H1 (cell line): ENCODE data around the gene AOPEP. TPM values are rescaled to one million over a fixed set of nuclear protein-coding genes. Genes with fewer than 3 reads are reported as not detected.
A peak's percentile ranks its signal among the peaks of the same experiment; 100 is the strongest.

Experiments used
- CTCF ChIA-PET: fragments of 300-600 bp; sonication (Branson Sonifier 250); formaldehyde crosslinking; loops from one replicate; lab custom pipeline; 2021; ENCODE audit not compliant: partially characterized antibody; lab: Charles Lee
- POLR2A ChIA-PET: fragments of 300-600 bp; sonication (Branson Sonifier 250); formaldehyde crosslinking; loops from one replicate; lab custom pipeline; 2021; ENCODE audit warnings: inconsistent platforms; ENCODE audit not compliant: partially characterized antibody; lab: Charles Lee
- DNase-seq, 2 experiments: peaks; one replicate each; pipeline versions ENCODE4 v3.0.0 to v3.0.0-alpha.2; 2010 to 2022; ENCODE audit warnings: low spot score in 2 of 2, low read depth in 1 of 2, mixed read lengths in 1 of 2
- FAIRE-seq: peaks from 2 replicates; lab custom pipeline; 2011; peaks lifted over from hg19 to GRCh38; lab: Jason Lieb, UNC
- H2AFZ ChIP-seq: 2 replicates; pipeline ENCODE4 v1.8.1; 2012; ENCODE audit warnings: low read length, inconsistent platforms
- H2AK5ac ChIP-seq: 2 replicates; pipeline ENCODE4 v1.6.1; 2013; ENCODE audit warnings: low read depth, low read length
- H2BK120ac ChIP-seq: replicated peaks from 2 replicates; pipeline ENCODE3; 2013; ENCODE audit warnings: low read depth, low read length, inconsistent platforms
- H2BK12ac ChIP-seq: 2 replicates; pipeline ENCODE4 v1.6.1; 2013; ENCODE audit warnings: low read depth, low read length
- H2BK15ac ChIP-seq: 2 replicates; pipeline ENCODE4 v1.6.1; 2013; ENCODE audit warnings: low read length
- H2BK20ac ChIP-seq: 2 replicates; pipeline ENCODE4 v1.6.1; 2013; ENCODE audit warnings: low read length
- H2BK5ac ChIP-seq: 2 replicates; pipeline ENCODE4 v1.6.1; 2013; ENCODE audit warnings: low read depth, low read length
- H3K14ac ChIP-seq: 2 replicates; pipeline ENCODE4 v1.6.1; 2013; ENCODE audit warnings: inconsistent platforms; ENCODE audit not compliant: insufficient read length
- H3K18ac ChIP-seq: 2 replicates; pipeline ENCODE4 v1.6.1; 2013; ENCODE audit warnings: low read length; ENCODE audit errors: extremely low read depth
- H3K23ac ChIP-seq: 2 replicates; pipeline ENCODE4 v1.6.1; 2013; ENCODE audit warnings: inconsistent platforms; ENCODE audit not compliant: insufficient read length
- H3K23me2 ChIP-seq: 2 replicates; pipeline ENCODE4 v1.6.1; 2013; ENCODE audit warnings: low read depth, low read length
- H3K27ac ChIP-seq: 2 replicates; pipeline ENCODE4 v1.6.1; 2011; ENCODE audit warnings: low read depth, low read length, inconsistent platforms
- H3K27me3 ChIP-seq, 4 experiments: replicated peaks in 1 of 4; 1 replicate in 1 of 4; 2 replicates in 3 of 4; pipeline versions ENCODE4 v1.6.1 to v1.8.1; 2011 to 2013; ENCODE audit warnings: low read length in 3 of 4, mild to moderate bottlenecking in 3 of 4, inconsistent platforms in 2 of 4, mixed read lengths in 2 of 4, moderate library complexity in 1 of 4; ENCODE audit not compliant: control insufficient read depth in 3 of 4, insufficient read depth in 3 of 4; ENCODE audit errors: extremely low read depth in 1 of 4
- H3K36me3 ChIP-seq, 4 experiments: 2 replicates each; pipeline versions ENCODE4 v1.6.1 to v1.8.1; 2011 to 2013; ENCODE audit warnings: mild to moderate bottlenecking in 4 of 4, low read length in 3 of 4, moderate library complexity in 2 of 4, control low read depth in 1 of 4, inconsistent platforms in 1 of 4; ENCODE audit not compliant: insufficient read depth in 4 of 4, control insufficient read depth in 2 of 4
- H3K4ac ChIP-seq: replicated peaks from 2 replicates; pipeline ENCODE3; 2013; ENCODE audit warnings: low read length, low read depth, mixed read lengths, inconsistent platforms; ENCODE audit not compliant: insufficient read length
- H3K4me1 ChIP-seq, 4 experiments: replicated peaks in 1 of 4; 1 replicate in 1 of 4; 2 replicates in 3 of 4; pipeline versions ENCODE4 v1.6.1 to v1.8.1; 2011 to 2013; ENCODE audit warnings: low read length in 3 of 4, inconsistent platforms in 2 of 4, mixed read lengths in 1 of 4; ENCODE audit not compliant: insufficient read depth in 4 of 4, control insufficient read depth in 3 of 4
- H3K4me2 ChIP-seq, 2 experiments: 2 replicates each; pipeline versions ENCODE4 v1.6.1 to v1.8.1; 2011 to 2013; ENCODE audit warnings: low read depth in 2 of 2, low read length in 2 of 2, control low read depth in 1 of 2, inconsistent platforms in 1 of 2, mild to moderate bottlenecking in 1 of 2; ENCODE audit not compliant: insufficient read depth in 1 of 2
- H3K4me3 ChIP-seq, 4 experiments: fragments of 200-600, 300-600 bp in 1 of 4; sonication (generic), shearing (Covaris generic), sonication (Bioruptor Twin) in 1 of 4; 2 replicates each; pipeline versions ENCODE4 v1.5.1 to v1.8.1; 2011 to 2016; ENCODE audit warnings: low read length in 4 of 4, low read depth in 3 of 4, control low read depth in 2 of 4, inconsistent platforms in 2 of 4, mild to moderate bottlenecking in 2 of 4, mixed read lengths in 1 of 4, moderate library complexity in 1 of 4; ENCODE audit not compliant: insufficient read depth in 2 of 4; ENCODE audit errors: extremely low read depth in 1 of 4
- H3K56ac ChIP-seq: replicated peaks from 2 replicates; pipeline ENCODE3; 2013; ENCODE audit warnings: low read depth, mild to moderate bottlenecking, mixed read lengths, low read length, inconsistent platforms; ENCODE audit not compliant: insufficient read length
- H3K79me1 ChIP-seq: 2 replicates; pipeline ENCODE4 v1.6.1; 2013; ENCODE audit warnings: low read depth, low read length, control low read depth
- H3K79me2 ChIP-seq, 2 experiments: 2 replicates each; pipeline versions ENCODE4 v1.6.1 to v1.8.1; 2012 to 2013; ENCODE audit warnings: low read length in 2 of 2, mild to moderate bottlenecking in 2 of 2, inconsistent platforms in 1 of 2; ENCODE audit not compliant: insufficient read depth in 2 of 2, control insufficient read depth in 1 of 2
- H3K9ac ChIP-seq, 4 experiments: replicated peaks in 1 of 4; 1 replicate in 1 of 4; 2 replicates in 3 of 4; pipeline versions ENCODE4 v1.6.1 to v1.8.1; 2011 to 2013; ENCODE audit warnings: low read depth in 3 of 4, low read length in 3 of 4, control low read depth in 2 of 4, mild to moderate bottlenecking in 2 of 4, moderate library complexity in 2 of 4, inconsistent platforms in 1 of 4; ENCODE audit errors: extremely low read depth in 1 of 4
- H3K9me3 ChIP-seq, 2 experiments: 2 replicates each; pipeline versions ENCODE4 v1.6.1 to v1.8.1; 2012 to 2013; ENCODE audit warnings: mild to moderate bottlenecking in 2 of 2, moderate library complexity in 2 of 2, control low read depth in 1 of 2, inconsistent platforms in 1 of 2, low read depth in 1 of 2, low read length in 1 of 2, mixed read lengths in 1 of 2; ENCODE audit not compliant: insufficient read depth in 2 of 2
- H4K20me1 ChIP-seq, 2 experiments: replicated peaks in 1 of 2; 2 replicates each; pipeline versions ENCODE3 to v1.8.1; 2011 to 2013; ENCODE audit warnings: inconsistent platforms in 2 of 2, low read length in 2 of 2, mild to moderate bottlenecking in 1 of 2; ENCODE audit not compliant: insufficient read depth in 2 of 2, control insufficient read depth in 1 of 2
- H4K5ac ChIP-seq: 2 replicates; pipeline ENCODE4 v1.6.1; 2013; ENCODE audit warnings: low read length, low read depth, mixed read lengths, inconsistent platforms; ENCODE audit not compliant: insufficient read length
- H4K8ac ChIP-seq: 2 replicates; pipeline ENCODE4 v1.8.0; 2013; ENCODE audit warnings: mild to moderate bottlenecking, moderate library complexity, low read length, inconsistent platforms; ENCODE audit not compliant: insufficient read depth; ENCODE audit errors: extremely low read depth
- H4K91ac ChIP-seq: replicated peaks from 2 replicates; pipeline ENCODE3; 2013; ENCODE audit warnings: low read length, mixed read lengths, inconsistent platforms; ENCODE audit not compliant: insufficient read length
- ASH2L ChIP-seq: fragments of 200-600, 300-600 bp; sonication (generic); IDR thresholded peaks from one replicate; pipeline ENCODE4 v1.7.1; 2017; ENCODE audit warnings: low read length
- CTBP2 ChIP-seq: IDR thresholded peaks from 2 replicates; pipeline ENCODE4 v1.7.0; 2011; ENCODE audit warnings: borderline replicate concordance, mild to moderate bottlenecking, moderate library complexity, mixed read lengths, low read length; ENCODE audit not compliant: insufficient read depth, insufficient read length
- EZH2 ChIP-seq: fragments of 200-600 bp; sonication (generic); IDR thresholded peaks from 2 replicates; pipeline ENCODE4 v1.7.1; 2012; ENCODE audit warnings: low read depth, mild to moderate bottlenecking, moderate library complexity, low read length, inconsistent platforms; ENCODE audit not compliant: severe bottlenecking
- NANOG ChIP-seq: IDR thresholded peaks from 2 replicates; pipeline ENCODE4 v1.6.1; 2011; ENCODE audit warnings: low read length, low read depth, mild to moderate bottlenecking, inconsistent platforms; ENCODE audit not compliant: insufficient read depth, poor library complexity, severe bottlenecking
- POU5F1 ChIP-seq: IDR thresholded peaks from 2 replicates; pipeline ENCODE4 v1.6.1; 2011; ENCODE audit warnings: low read depth, mild to moderate bottlenecking, low read length, moderate library complexity
- WGBS, 2 experiments: shearing (Covaris generic) in 1 of 2; methylation state at CpG; one replicate each; pipeline versions ENCODE4 v1.1.6 to v1.1.7; 2013 to 2015; ENCODE audit warnings: low lambda C conversion rate in 2 of 2, mixed read lengths in 2 of 2, inconsistent platforms in 1 of 2, low coverage in 1 of 2, missing lambda C conversion rate in 1 of 2; ENCODE audit not compliant: insufficient replicate concordance in 2 of 2, insufficient coverage in 1 of 2, insufficient read length in 1 of 2; ENCODE audit errors: extremely low coverage in 1 of 2, missing lambda C conversion rate in 1 of 2; 5-methylcytosine and 5-hydroxymethylcytosine counted together
- polyA plus RNA-seq, 7 experiments: library from polyadenylated mRNA; depleted of rRNA in 3 of 7; stranded (reverse) in 5 of 7; unstranded in 2 of 7; fragments of >200 nt in 5 of 7; fragments of 200-250 nt in 2 of 7; gene quantifications; 1 replicate in 5 of 7; 2 replicates in 1 of 7; 4 replicates in 1 of 7; pipeline versions ENCODE4 v1.2.1 to v1.2.3, GENCODE V29; 2011 to 2013; ENCODE audit warnings: missing spikeins in 2 of 7, mixed read lengths in 2 of 7
- total RNA-seq: library from RNA; stranded (reverse); fragmentation: NEBNext Ultra II Directional; extraction: Animal tissue kit (Norgen Biotek cat#: 25700); gene quantifications from 2 replicates; pipeline ENCODE4 v1.2.1, GENCODE V29; 2021

AOPEP gene
- total and polyA plus RNA-seq, 2 of the 8 experiments (the other 6 are each of a cell fraction or from before 2014, with no cell fraction given) = 6.1 to 14.3 TPM

GRCh38 chr9:95094002-95094401 lies 367.5 kb downstream of the AOPEP start:
- Histone ChIP-seq H2AFZ (no peak overlapping the region), H3K4me1 (peaks cover 0 to 12% (median 7%) of the 10 kb centered on the region in 4 experiments), H3K27me3 (no peaks in the 10 kb centered on the region), H3K4me2 (no peak overlapping the region), H3K9me3 (no peaks in the 10 kb centered on the region), H4K5ac (no peak overlapping the region), H4K8ac (0 out of 2 replicates have a peak overlapping the region, but pooled peaks have one; percentile 59), H2AK5ac (no peak overlapping the region; the same call in 1 of the 2 replicates), H4K20me1 (peaks cover 0 to 1% of the 10 kb centered on the region in 2 experiments), H3K4ac (no peak overlapping the region), H3K9ac (no peak overlapping the region), H3K23me2 (no peaks in the 10 kb centered on the region), H2BK15ac (no peak overlapping the region), H4K91ac (no peak overlapping the region), H3K79me2 (no peaks in the 10 kb centered on the region), H2BK120ac (no peak overlapping the region), H3K36me3 (no peaks in the 10 kb centered on the region), H3K4me3 (no peak overlapping the region), H3K56ac (no peak overlapping the region), H2BK12ac (no peak overlapping the region), H2BK20ac (no peak overlapping the region), H3K27ac (no peak overlapping the region), H3K14ac (no peak overlapping the region), H3K79me1 (no peaks in the 10 kb centered on the region), H3K18ac (no peak overlapping the region), H2BK5ac (0 out of 2 replicates have a peak overlapping the region, but pooled peaks have one; percentile 18), H3K23ac (no peak overlapping the region)
- 79% methylated on average over 10 of the region's 10 CpGs; no CpG with 5 or more reads in 1 of the 2 experiments for WGBS, 2 experiments
- POLR2A ChIA-PET = no interaction called here
- DNase-seq (no peak), FAIRE-seq (no peak)
- TF ChIP-seq ASH2L = no peak
- no peak for TF ChIP-seq EZH2
- TF ChIP-seq NANOG = no peak
- TF ChIP-seq POU5F1 = no peak
- TF ChIP-seq CTBP2 = no peak
- CTCF ChIA-PET = interaction anchor here (1.0 to 13.8 kb wide), 7 partner anchors 8 to 248 kb away, joined by 4 to 209 read pairs (median 23); no protein-coding TSS in a partner anchor
